HG03159 (cell line): ENCODE data around the gene ABCF2.
A peak's percentile ranks its signal among the peaks of the same experiment; 100 is the strongest.

ENCODE experiments used
- ATAC-seq: cut with Tn5 transposase; IDR thresholded peaks from one replicate; pipeline ENCODE4 v1.9.1; 2021; ENCODE audit warnings: mild to moderate bottlenecking, moderate library complexity; ENCODE audit not compliant: unreplicated experiment

ABCF2 gene

GRCh38 chr7:151226875-151227782, at the start of gene ABCF2:
TSS of gene ABCF2 (minus strand) at chr7:151227205. CDS start at chr7:151226458, 747 bp downstream.
- peak; percentile 99 for ATAC-seq

DNA sequence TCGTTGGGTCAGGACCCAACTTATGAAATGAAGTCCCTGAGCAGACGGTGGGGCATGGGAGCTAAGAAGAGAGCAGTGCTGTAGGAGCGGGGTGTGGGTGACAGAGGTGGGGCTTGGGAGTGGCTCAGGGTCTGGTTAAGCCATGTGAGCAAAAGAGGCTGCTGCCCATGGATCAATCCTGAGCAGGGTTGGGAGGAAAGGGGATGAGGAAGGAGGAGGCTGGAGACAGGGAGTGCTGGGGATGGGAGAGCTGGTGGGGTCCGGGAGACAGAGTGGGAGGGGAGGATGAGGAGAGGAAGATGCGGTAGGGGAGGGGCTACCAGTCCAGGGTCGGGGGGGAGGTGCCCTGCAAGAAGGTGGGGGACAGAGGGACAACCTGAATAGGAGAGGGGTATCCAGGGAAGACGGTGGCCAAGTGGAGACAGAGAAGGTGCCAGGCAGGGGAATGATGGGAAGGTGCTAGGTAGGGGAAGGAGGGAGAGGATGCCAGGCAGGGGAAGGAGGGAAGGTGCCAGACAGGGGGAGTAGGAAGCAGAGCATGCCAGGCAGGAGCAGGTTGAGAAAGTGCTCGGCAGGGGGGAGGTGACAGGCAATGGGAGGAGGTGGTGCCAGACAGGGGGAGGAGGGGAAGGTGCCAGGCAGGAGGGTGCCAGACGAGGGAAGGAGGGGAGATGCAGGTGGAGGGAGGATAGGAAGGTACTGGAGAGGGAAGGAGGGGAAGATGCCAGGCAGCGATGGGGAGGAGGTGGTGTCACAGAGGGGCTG, 49.0 kb upstream of the ABCF2 start:
- ATAC-seq = no peak

- ATAC-seq = no peak
These were observed 48.2 kb upstream of the ABCF2 start for GRCh38 chr7:151274936-151275812.

DNA sequence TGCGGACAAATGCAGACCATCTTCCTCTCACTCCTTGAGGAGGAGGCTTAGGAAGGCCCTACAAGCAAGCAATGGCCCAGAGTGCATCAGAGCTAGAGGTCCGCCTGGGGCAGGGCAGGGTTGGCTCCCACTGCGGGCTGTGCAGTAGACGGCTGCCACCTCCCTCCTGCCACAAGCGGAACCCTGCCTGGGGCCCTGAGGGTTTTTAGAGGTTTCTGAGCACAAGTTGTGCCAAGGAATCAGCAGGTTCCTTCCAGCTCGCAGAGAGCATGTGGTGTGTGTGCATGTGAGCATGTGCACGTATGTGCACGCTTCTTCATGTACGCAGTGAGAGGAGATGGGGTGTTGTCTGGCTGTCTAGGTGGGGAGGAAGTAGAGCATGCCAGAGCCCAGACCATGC, 47.4 kb upstream of the ABCF2 start:
- ATAC-seq = no peak

- no peak for ATAC-seq
These were observed 46.8 kb upstream of the ABCF2 start for GRCh38 chr7:151273651-151274390.

GRCh38 chr7:151272877-151273276, 45.9 kb upstream of the ABCF2 start:
- no peak for ATAC-seq

DNA sequence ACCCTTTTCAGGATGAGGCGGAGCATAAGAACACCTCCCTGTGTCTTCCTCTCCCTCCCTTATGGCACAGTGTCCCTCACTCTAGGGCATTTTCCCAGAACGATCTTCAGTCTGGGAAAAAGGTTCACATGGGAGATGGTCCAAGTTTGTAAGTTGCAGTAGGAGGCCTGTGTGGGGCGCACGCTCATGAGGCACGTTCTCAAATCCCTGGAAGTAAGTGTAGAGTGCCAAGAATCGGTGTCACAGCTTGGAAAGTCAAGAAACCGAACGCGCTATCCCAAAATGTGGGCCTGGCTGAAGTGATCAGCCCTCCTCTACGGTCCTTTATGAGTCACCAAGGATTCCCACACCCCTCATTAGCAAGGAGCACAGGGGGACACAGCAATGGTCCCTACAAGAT, 45.4 kb upstream of the ABCF2 start:
- ATAC-seq = no peak

GRCh38 chr7:151271699-151272355, 44.8 kb upstream of the ABCF2 start:
- no peak for ATAC-seq

GRCh38 chr7:151269511-151269910, 42.5 kb upstream of the ABCF2 start:
- ATAC-seq = no peak

DNA sequence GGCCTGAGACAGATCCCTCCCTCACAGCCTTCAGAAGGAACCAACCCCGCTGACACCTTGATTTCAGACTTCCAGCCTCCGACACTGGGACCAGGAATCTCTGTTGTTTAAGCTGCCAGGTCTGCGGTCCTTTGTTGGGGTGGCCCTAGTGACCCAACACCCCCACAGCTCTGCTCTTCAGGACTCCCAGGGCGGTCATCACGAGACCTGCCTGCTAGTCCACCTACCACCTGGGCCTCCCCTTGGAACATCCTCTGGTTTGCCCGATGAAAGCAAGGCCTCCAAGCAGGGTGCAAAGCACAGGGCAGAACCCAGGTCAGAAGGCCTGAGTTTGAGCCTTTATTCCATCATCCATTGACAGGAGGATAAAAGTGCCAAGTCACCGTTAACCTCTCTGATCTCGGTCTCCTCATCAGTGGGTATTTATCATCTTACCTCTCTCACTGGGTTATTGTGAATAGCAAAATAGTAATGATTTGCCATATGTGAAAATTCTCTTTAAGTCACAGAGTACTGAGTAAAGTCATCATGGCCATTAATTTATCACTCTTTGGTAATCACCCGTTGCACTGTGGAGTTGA, 38.4 kb upstream of the ABCF2 start:
- ATAC-seq = no peak

DNA sequence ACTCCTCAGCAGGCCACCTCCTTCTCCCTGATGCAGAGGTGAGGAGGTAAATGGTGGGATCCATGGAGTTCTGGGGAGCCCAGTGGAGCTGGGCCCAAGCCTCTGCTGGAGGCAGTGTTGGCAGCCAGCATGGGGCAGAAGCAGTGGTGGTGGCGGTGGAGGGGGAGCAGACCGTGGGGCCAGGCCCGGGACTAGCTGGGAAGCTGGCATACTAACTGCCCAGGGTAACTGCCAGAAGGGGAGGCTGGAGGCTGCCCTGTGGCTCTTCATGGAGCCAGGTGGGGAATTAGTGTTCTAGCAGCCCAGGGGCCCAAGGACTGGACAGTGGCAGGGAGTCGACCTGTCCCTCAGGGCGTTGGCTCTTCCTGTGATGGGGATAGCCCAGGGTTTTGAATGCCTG, 37.6 kb upstream of the ABCF2 start:
- no peak for ATAC-seq

DNA sequence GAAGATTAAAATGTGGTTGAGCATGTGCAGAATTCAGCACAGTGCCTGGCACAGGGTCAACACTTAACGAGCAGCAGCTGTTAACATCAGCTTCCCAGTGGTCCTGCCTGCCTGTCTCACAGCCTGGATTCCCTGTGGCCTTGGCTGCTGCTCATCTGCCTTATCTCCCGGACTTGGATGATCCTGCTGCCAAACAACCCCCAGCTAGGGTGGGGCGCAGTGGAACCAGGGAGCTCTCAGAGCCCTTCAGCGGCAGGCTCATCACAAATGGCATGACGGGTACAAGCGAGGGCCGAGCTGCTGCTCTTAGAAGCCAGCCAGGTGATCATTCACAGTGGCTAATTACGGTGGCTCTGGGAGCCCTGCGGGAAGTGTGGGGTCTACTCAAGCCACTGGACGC, 34.5 kb upstream of the ABCF2 start:
- no peak for ATAC-seq

- no peak for ATAC-seq
These were observed 33.9 kb upstream of the ABCF2 start for GRCh38 chr7:151260883-151261282.

DNA sequence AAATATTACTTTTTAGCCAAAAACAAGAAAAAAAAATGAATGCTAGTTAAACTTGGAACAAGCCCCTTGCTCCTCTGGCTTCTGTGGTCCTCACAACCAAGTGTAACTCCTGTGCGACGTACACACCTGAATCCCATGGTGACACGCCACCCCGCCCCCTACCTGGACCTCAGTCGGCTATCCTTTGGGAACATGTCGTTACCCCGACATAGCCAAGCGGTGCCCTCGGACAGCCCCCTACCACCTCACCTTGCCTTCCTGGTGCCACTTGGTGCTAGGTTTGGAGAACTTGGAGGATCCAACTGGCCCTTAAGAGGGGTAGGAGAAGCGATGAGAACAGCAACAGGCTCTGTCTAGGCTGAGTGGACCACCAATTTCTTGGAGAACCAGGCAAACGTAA, 33.5 kb upstream of the ABCF2 start:
- no peak for ATAC-seq

DNA sequence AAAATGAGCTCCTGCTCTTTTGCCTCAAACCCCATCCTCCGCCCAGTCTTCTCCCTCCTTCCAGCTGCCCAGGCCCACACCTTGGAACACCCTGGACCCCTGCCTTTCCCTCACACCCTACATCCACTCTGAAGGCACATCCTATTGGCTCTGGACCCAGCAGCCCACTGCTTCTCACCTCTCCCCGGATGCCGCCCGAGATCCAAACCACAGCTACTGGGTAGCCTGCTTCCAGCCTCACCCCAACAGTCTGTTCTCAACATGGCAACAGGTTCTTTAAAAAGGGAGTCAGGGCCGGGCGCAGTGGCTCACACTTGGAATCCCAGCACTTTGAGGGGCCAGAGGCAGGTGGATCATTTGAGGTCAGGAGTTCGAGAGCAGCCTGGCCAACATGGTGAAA, 31.0 kb upstream of the ABCF2 start:
- ATAC-seq = no peak

DNA sequence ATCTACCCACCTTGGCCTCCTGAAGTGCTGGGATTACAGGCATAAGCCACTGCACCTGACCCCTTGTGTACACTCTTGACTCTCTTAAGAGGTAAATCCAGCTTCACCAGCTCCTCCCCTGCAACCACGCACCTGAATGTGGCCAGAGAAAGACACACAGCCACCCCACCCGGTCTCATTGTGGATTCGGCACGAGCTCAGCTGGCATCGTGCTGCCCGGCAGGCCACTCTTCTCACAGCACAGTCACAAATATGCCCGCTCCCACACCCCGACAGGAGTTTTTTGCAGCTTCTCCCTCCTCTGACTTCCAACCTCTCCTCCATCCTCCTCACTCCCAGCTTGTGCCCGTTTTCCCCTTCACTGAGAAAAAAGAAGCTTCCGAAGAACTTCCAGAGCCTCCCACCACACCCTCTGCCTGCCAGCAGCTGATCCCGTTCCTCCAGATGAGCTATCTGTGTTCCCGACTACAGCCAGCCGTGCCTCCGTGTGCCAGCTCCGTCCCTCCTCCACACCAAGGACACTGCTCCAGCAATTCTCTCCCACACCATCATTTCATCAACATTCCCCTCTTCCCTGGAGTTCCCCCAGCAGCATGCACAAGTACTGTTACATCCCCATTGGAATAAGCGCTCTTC, 29.5 kb upstream of the ABCF2 start:
- ATAC-seq = no peak

DNA sequence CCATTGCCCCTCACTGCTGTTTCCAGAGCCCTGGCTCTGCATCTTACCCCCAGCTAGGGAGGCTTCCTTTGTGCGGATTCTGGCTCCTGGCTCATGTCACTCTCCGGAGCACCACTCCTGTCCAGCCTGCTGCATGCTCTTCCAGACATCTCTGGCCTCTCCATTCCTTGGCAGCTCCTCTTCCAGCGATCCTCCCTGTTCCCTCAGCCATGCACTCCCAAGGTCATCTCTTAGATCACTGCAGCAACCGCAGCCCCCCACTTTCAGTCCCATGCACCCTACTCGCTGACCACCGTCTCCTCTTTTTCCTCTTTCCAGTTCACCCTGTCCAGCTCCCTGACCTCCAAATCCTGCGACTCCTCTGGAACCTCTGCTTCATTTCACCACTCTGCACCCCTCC, 28.4 kb upstream of the ABCF2 start:
- ATAC-seq = no peak

DNA sequence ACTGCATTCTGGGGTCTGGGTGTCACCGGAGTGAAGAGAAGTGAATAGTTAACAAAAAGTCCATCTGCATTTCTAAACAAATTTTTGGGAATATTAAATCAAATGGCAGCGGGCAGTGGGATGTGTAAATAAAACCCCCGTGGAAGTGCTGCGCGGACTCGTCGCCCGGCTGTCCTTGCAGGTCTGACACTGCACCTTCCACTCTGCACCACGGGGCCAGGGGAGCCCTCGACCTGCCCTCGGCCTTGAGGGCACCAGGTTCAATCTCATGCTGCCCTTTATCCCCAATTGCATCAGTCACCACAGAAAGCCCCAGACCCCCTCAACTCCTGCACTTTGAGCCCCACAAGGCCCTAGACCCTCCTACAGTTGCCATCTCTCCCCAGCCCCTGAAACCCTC, 27.8 kb upstream of the ABCF2 start:
- no peak for ATAC-seq

DNA sequence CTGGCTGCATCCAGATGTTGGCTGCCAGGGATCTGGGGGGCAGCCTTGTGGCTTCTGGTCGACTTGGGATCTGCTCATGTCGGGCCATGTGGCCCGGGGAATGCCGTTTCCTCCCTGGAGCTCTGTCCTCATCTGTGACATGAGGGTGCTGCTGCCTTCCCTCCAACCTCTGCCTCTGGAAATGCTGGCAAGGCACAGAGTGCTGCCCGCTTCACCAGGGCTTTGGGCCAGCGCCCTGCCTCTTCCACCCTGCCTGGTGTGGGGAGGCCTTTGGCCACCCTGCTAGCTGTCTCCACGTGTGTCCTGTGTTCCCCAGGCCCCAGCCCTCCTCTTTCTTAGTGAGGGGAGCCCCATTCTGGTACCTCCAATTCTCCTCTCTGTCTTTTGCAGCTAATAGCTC, 27.3 kb upstream of the ABCF2 start:
- ATAC-seq = no peak
